Measurements from ENCODE around the gene ASTN1.

ASTN1 gene

GRCh38 chr1:177092001-177092400 lies 72.5 kb downstream of the ASTN1 start:
- no peaks in the 10 kb centered on the region for H3K79me2 ChIP-seq (ENCODE audit: insufficient read depth, low read depth)
- no peak overlapping the region for H3K4me2 ChIP-seq
- H3K27ac ChIP-seq = no peak overlapping the region
- no peak overlapping the region for H2AFZ ChIP-seq (ENCODE audit: low read depth)
- TF ChIP-seq CTCF (conservative IDR thresholded peaks at IDR 0.05; ENCODE audit: low read depth, low read length) = no peak
- no peak overlapping the region for H3K4me3 ChIP-seq (IDR thresholded peaks at IDR 0.05; ENCODE audit: insufficient read depth, low read depth, low read length)
- H3K9ac ChIP-seq = no peak overlapping the region
- H3K36me3 ChIP-seq (ENCODE audit: insufficient read depth) = no peaks in the 10 kb centered on the region
- H4K20me1 ChIP-seq (ENCODE audit: insufficient read depth) = no peaks in the 10 kb centered on the region
- H3K4me1 ChIP-seq (ENCODE audit: low read depth, poor library complexity, severe bottlenecking) = no peaks in the 10 kb centered on the region
- H3K27me3 ChIP-seq (ENCODE audit: insufficient read depth, low read depth) = no peaks in the 10 kb centered on the region

- no peak overlapping the region for H3K9ac ChIP-seq
- H3K27me3 ChIP-seq (ENCODE audit: insufficient read depth, low read depth) = no peaks in the 10 kb centered on the region
- no peak for TF ChIP-seq CTCF (conservative IDR thresholded peaks at IDR 0.05; ENCODE audit: low read depth, low read length)
- H3K4me2 ChIP-seq = no peak overlapping the region
- no peak overlapping the region for H2AFZ ChIP-seq (ENCODE audit: low read depth)
- H3K36me3 ChIP-seq (ENCODE audit: insufficient read depth) = no peaks in the 10 kb centered on the region
- H4K20me1 ChIP-seq (ENCODE audit: insufficient read depth) = no peaks in the 10 kb centered on the region
- H3K4me1 ChIP-seq (ENCODE audit: low read depth, poor library complexity, severe bottlenecking) = no peaks in the 10 kb centered on the region
- H3K27ac ChIP-seq = no peak overlapping the region
- no peaks in the 10 kb centered on the region for H3K79me2 ChIP-seq (ENCODE audit: insufficient read depth, low read depth)
- no peak overlapping the region for H3K4me3 ChIP-seq (IDR thresholded peaks at IDR 0.05; ENCODE audit: insufficient read depth, low read depth, low read length)
Measured at GRCh38 chr1:177091040-177091439, 73.5 kb downstream of the ASTN1 start.

GRCh38 chr1:177088966-177089365 lies 75.5 kb downstream of the ASTN1 start:
- no peaks in the 10 kb centered on the region for H3K79me2 ChIP-seq (ENCODE audit: insufficient read depth, low read depth)
- no peak overlapping the region for H3K9ac ChIP-seq
- no peaks in the 10 kb centered on the region for H3K4me1 ChIP-seq (ENCODE audit: low read depth, poor library complexity, severe bottlenecking)
- no peak overlapping the region for H3K4me3 ChIP-seq (IDR thresholded peaks at IDR 0.05; ENCODE audit: insufficient read depth, low read depth, low read length)
- no peak overlapping the region for H3K27ac ChIP-seq
- no peaks in the 10 kb centered on the region for H3K27me3 ChIP-seq (ENCODE audit: insufficient read depth, low read depth)
- H3K4me2 ChIP-seq = no peak overlapping the region
- H4K20me1 ChIP-seq (ENCODE audit: insufficient read depth) = no peaks in the 10 kb centered on the region
- H2AFZ ChIP-seq (ENCODE audit: low read depth) = no peak overlapping the region
- no peak for TF ChIP-seq CTCF (conservative IDR thresholded peaks at IDR 0.05; ENCODE audit: low read depth, low read length)
- H3K36me3 ChIP-seq (ENCODE audit: insufficient read depth) = no peaks in the 10 kb centered on the region

GRCh38 chr1:177082855-177083693 lies 81.4 kb downstream of the ASTN1 start:
- no peaks in the 10 kb centered on the region for H3K79me2 ChIP-seq (ENCODE audit: insufficient read depth, low read depth)
- H3K4me2 ChIP-seq = no peak overlapping the region
- H3K36me3 ChIP-seq (ENCODE audit: insufficient read depth) = no peaks in the 10 kb centered on the region
- TF ChIP-seq CTCF (conservative IDR thresholded peaks at IDR 0.05; ENCODE audit: low read depth, low read length) = no peak
- no peak overlapping the region for H3K27ac ChIP-seq
- H3K27me3 ChIP-seq (ENCODE audit: insufficient read depth, low read depth) = no peaks in the 10 kb centered on the region
- no peaks in the 10 kb centered on the region for H4K20me1 ChIP-seq (ENCODE audit: insufficient read depth)
- H3K4me3 ChIP-seq (IDR thresholded peaks at IDR 0.05; ENCODE audit: insufficient read depth, low read depth, low read length) = no peak overlapping the region
- no peaks in the 10 kb centered on the region for H3K4me1 ChIP-seq (ENCODE audit: low read depth, poor library complexity, severe bottlenecking)
- no peak overlapping the region for H3K9ac ChIP-seq
- H2AFZ ChIP-seq (ENCODE audit: low read depth) = no peak overlapping the region
